ENCODE data around the gene EPRS1. TPM values are rescaled to one million over a fixed set of nuclear protein-coding genes. Genes with fewer than 3 reads are reported as not detected.

The EPRS1 gene
- total and polyA plus RNA-seq, 2 of the 13 experiments (the other 11 are each of a cell fraction or from before 2014, with no cell fraction given) = 86.1 to 124 TPM

GRCh38 chr1:220094016-220094911 is 48.0 kb upstream of the EPRS1 start, which contains the start of gene IARS2 (continued):
- TF ChIP-seq, protein P1, sequence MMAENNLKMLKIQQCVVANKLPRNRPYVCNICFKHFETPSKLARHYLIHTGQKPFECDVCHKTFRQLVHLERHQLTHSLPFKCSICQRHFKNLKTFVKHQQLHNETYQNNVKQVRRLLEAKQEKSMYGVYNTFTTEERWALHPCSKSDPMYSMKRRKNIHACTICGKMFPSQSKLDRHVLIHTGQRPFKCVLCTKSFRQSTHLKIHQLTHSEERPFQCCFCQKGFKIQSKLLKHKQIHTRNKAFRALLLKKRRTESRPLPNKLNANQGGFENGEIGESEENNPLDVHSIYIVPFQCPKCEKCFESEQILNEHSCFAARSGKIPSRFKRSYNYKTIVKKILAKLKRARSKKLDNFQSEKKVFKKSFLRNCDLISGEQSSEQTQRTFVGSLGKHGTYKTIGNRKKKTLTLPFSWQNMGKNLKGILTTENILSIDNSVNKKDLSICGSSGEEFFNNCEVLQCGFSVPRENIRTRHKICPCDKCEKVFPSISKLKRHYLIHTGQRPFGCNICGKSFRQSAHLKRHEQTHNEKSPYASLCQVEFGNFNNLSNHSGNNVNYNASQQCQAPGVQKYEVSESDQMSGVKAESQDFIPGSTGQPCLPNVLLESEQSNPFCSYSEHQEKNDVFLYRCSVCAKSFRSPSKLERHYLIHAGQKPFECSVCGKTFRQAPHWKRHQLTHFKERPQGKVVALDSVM (CRISPR knock-in tag; IDR thresholded peaks at IDR 0.05) = peak; percentile 90
- TF ChIP-seq SIN3A (IDR thresholded peaks at IDR 0.05; ENCODE audit: borderline replicate concordance, low read depth, low read length) (peak; percentile 44; the same call in 1 of the 2 replicates), HNF1A (IDR thresholded peaks at IDR 0.05; ENCODE audit: low read depth) (no peak), HNF1A (CRISPR knock-in tag; IDR thresholded peaks at IDR 0.05; ENCODE audit: borderline replicate concordance) (peak; percentile 48; the same call in 1 of the 2 replicates), KAT8 (CRISPR knock-in tag; IDR thresholded peaks at IDR 0.05) (peak; percentile 67), ZNF225 (CRISPR knock-in tag; IDR thresholded peaks at IDR 0.05) (no peak), ZNF329 (CRISPR knock-in tag; IDR thresholded peaks at IDR 0.05; ENCODE audit: low read depth) (no peak), ZNF816 (CRISPR knock-in tag; IDR thresholded peaks at IDR 0.05; ENCODE audit: borderline replicate concordance) (peak; percentile 3; the same call in 1 of the 2 replicates), ASH2L (IDR thresholded peaks at IDR 0.05; ENCODE audit: insufficient read length, low read depth, low read length) (peak; percentile 92), GABPB1 (CRISPR knock-in tag; IDR thresholded peaks at IDR 0.05) (peak; percentile 85), ZNF407 (CRISPR knock-in tag; IDR thresholded peaks at IDR 0.05; ENCODE audit: not compliant biosample characterization) (peak; percentile 85), ZNF230 (CRISPR knock-in tag; IDR thresholded peaks at IDR 0.05) (peak; percentile 58; the same call in 1 of the 2 replicates), HDAC2 (CRISPR knock-in tag; IDR thresholded peaks at IDR 0.05) (peak; percentile 30; the same call in 1 of the 2 replicates)
